GM12891 (cell line): ENCODE data around the gene IL1RL2.

Experiments used
- PAX5 ChIP-seq: IDR thresholded peaks from 2 replicates; pipeline ENCODE4 v1.6.1; 2011; ENCODE audit warnings: low read length, moderate library complexity, mild to moderate bottlenecking; ENCODE audit not compliant: insufficient read depth, severe bottlenecking
- POLR2A ChIP-seq: IDR thresholded peaks from 2 replicates; pipeline ENCODE4 v1.6.1; 2011; ENCODE audit warnings: low read depth, low read length, control low read depth
- POLR2AphosphoS5 ChIP-seq: IDR thresholded peaks from 2 replicates; pipeline ENCODE4 v1.6.1; 2011; ENCODE audit warnings: low read depth, low read length, control low read depth
- POU2F2 ChIP-seq: IDR thresholded peaks from 2 replicates; pipeline ENCODE4 v1.6.1; 2011; ENCODE audit warnings: low read depth, mild to moderate bottlenecking, control low read depth, low read length, moderate library complexity
- SPI1 ChIP-seq: IDR thresholded peaks from 2 replicates; pipeline ENCODE4 v1.6.1; 2011; ENCODE audit warnings: low read depth, low read length, control low read depth
- TAF1 ChIP-seq: IDR thresholded peaks from 2 replicates; pipeline ENCODE4 v1.6.1; 2011; ENCODE audit warnings: low read depth, low read length, control low read depth

GRCh38 chr2:102204638-102205037 is 17.8 kb downstream of the IL1RL2 start:
- no peak for TF ChIP-seq SPI1
- TF ChIP-seq TAF1: no peak
- TF ChIP-seq POLR2A: no peak
- TF ChIP-seq POLR2AphosphoS5: no peak
- no peak for TF ChIP-seq PAX5
- no peak for TF ChIP-seq POU2F2
